ENCODE measurements around the gene PRPF40A. TPM values are rescaled to one million over a fixed set of nuclear protein-coding genes. Genes with fewer than 3 reads are reported as not detected.

PRPF40A gene
- total and polyA plus RNA-seq, 2 of the 8 experiments (the other 6 are each of a cell fraction or from before 2014, with no cell fraction given) = 85.5 to 176 TPM

- Histone ChIP-seq H3K4me1 (replicated peaks in 1 of 4; ENCODE audit: control insufficient read depth in 3 of 4, insufficient read depth in 4 of 4, low read length in 3 of 4) (peaks cover 0 to 3% (median 2%) of the 10 kb centered on the region in 4 experiments; a peak in 2 of 7 replicates), H3K23me2 (ENCODE audit: low read depth, low read length) (peaks cover 5% of the 10 kb centered on the region; the same call in 1 of the 2 replicates), H2BK120ac (replicated peaks; ENCODE audit: low read depth, low read length) (no peak overlapping the region), H3K4ac (replicated peaks; ENCODE audit: insufficient read length, low read depth, low read length) (no peak overlapping the region), H3K14ac (ENCODE audit: insufficient read length) (no peak overlapping the region), H3K18ac (ENCODE audit: extremely low read depth, low read length) (no peak overlapping the region), H4K20me1 (replicated peaks in 1 of 2; ENCODE audit: control insufficient read depth in 1 of 2, insufficient read depth in 2 of 2, low read length in 2 of 2) (peaks cover 8 to 21% of the 10 kb centered on the region in 2 experiments), H3K79me2 (ENCODE audit: control insufficient read depth in 1 of 2, insufficient read depth in 2 of 2, low read length in 2 of 2) (peaks cover 27 to 84% of the 10 kb centered on the region in 2 experiments), H2AFZ (ENCODE audit: low read length) (no peak overlapping the region), H2BK5ac (ENCODE audit: low read depth, low read length) (no peak overlapping the region), H3K56ac (replicated peaks; ENCODE audit: insufficient read length, low read depth, low read length) (no peak overlapping the region), H4K91ac (replicated peaks; ENCODE audit: insufficient read length, low read length) (no peak overlapping the region), H3K36me3 (ENCODE audit: control insufficient read depth in 2 of 4, insufficient read depth in 4 of 4, low read length in 3 of 4) (peaks cover 8 to 44% (median 17%) of the 10 kb centered on the region in 4 experiments; a peak in 6 of 8 replicates), H2BK20ac (ENCODE audit: low read length) (no peak overlapping the region), H2BK12ac (ENCODE audit: low read depth, low read length) (no peak overlapping the region), H3K4me3 (ENCODE audit: extremely low read depth in 1 of 4, insufficient read depth in 2 of 4, low read depth in 3 of 4, low read length in 4 of 4) (peak overlapping the region in 1 of 4 experiments; percentile 97; a peak in 2 of 8 replicates), H4K5ac (ENCODE audit: insufficient read length, low read depth, low read length) (no peak overlapping the region), H3K79me1 (ENCODE audit: low read depth, low read length) (no peaks in the 10 kb centered on the region), H3K9ac (replicated peaks in 1 of 4; ENCODE audit: extremely low read depth in 1 of 4, low read depth in 3 of 4, low read length in 3 of 4) (no peak overlapping the region), H3K27ac (ENCODE audit: low read depth, low read length) (no peak overlapping the region), H2BK15ac (ENCODE audit: low read length) (no peak overlapping the region), H2AK5ac (ENCODE audit: low read depth, low read length) (no peak overlapping the region), H3K27me3 (replicated peaks in 1 of 4; ENCODE audit: control insufficient read depth in 3 of 4, extremely low read depth in 1 of 4, insufficient read depth in 3 of 4, low read length in 3 of 4) (no peaks in the 10 kb centered on the region), H3K23ac (ENCODE audit: insufficient read length) (no peak overlapping the region), H3K4me2 (ENCODE audit: insufficient read depth in 1 of 2, low read depth in 2 of 2, low read length in 2 of 2) (peak overlapping the region in 1 of 2 experiments; percentile 64; a peak in 3 of 4 replicates), H3K9me3 (ENCODE audit: insufficient read depth in 2 of 2, low read depth in 1 of 2, low read length in 1 of 2) (no peaks in the 10 kb centered on the region), H4K8ac (ENCODE audit: extremely low read depth, insufficient read depth, low read length) (no peak overlapping the region)
- ChIA-PET POLR2A (ENCODE audit: partially characterized antibody) (interaction anchor here (0.6 to 4.2 kb wide), 3 partner anchors 10 to 908 kb away, joined by 3 to 23 read pairs (median 5); no protein-coding TSS in a partner anchor), CTCF (ENCODE audit: partially characterized antibody) (interaction anchor here (1.0 to 4.3 kb wide), 9 partner anchors 9 to 146 kb away, joined by 3 to 52 read pairs (median 6); no protein-coding TSS in a partner anchor)
- 92% methylated on average over 1 of the region's 1 CpG; no CpG with 5 or more reads in 1 of the 2 experiments for WGBS, 2 experiments (ENCODE audit: extremely low coverage in 1 of 2, insufficient coverage in 1 of 2, insufficient read length in 1 of 2, insufficient replicate concordance in 2 of 2, low coverage in 1 of 2, low lambda C conversion rate in 2 of 2, missing lambda C conversion rate in 1 of 2)
- FAIRE-seq = no peak
- DNase-seq (ENCODE audit: low read depth in 1 of 2, low spot score in 2 of 2) = no peak
- TF ChIP-seq USF2 (IDR thresholded peaks at IDR 0.05; ENCODE audit: low read length) (no peak), MAFK (IDR thresholded peaks at IDR 0.05; ENCODE audit: low read depth, low read length) (peak; percentile 71)
These were observed 2.1 kb downstream of the PRPF40A start for GRCh38 chr2:152715112-152715511.

Measured in H1 (cell line).